Neural progenitor cell (in vitro differentiated cells): ENCODE results near the gene ORC5.

Experiments
- CTCF ChIP-seq: fragments of 200-600 bp; sonication (generic); IDR thresholded peaks from 2 replicates; pipeline ENCODE4 v1.5.1; 2017; ENCODE audit warnings: antibody characterized with exemption, mild to moderate bottlenecking
- EZH2 ChIP-seq: fragments of 200-600 bp; sonication (generic); IDR thresholded peaks from 2 replicates; pipeline ENCODE4 v1.6.1; 2017; ENCODE audit warnings: antibody characterized with exemption, mild to moderate bottlenecking, moderate library complexity
- EZH2phosphoT487 ChIP-seq: fragments of 200-600 bp; sonication (generic); IDR thresholded peaks from 2 replicates; pipeline ENCODE4 v1.6.1; 2017; ENCODE audit warnings: antibody characterized with exemption

- TF ChIP-seq CTCF: no peak
- TF ChIP-seq EZH2phosphoT487: no peak
- TF ChIP-seq EZH2: no peak
Observed at GRCh38 chr7:104089612-104090011, 118.2 kb downstream of the ORC5 start.
